NT2/D1 (cell line): ENCODE results near the gene OGFR.

Source experiments
- SUZ12 ChIP-seq: IDR thresholded peaks from 2 replicates; pipeline ENCODE4 v1.6.1; 2011; ENCODE audit not compliant: insufficient read length, insufficient read depth; ENCODE audit errors: extremely low read depth
- YY1 ChIP-seq: IDR thresholded peaks from 2 replicates; pipeline ENCODE4 v1.6.1; 2011; ENCODE audit not compliant: insufficient read length, insufficient read depth
- ZNF274 ChIP-seq: IDR thresholded peaks from 2 replicates; pipeline ENCODE4 v1.6.1; 2011; ENCODE audit warnings: mild to moderate bottlenecking, low read depth, low read length

DNA sequence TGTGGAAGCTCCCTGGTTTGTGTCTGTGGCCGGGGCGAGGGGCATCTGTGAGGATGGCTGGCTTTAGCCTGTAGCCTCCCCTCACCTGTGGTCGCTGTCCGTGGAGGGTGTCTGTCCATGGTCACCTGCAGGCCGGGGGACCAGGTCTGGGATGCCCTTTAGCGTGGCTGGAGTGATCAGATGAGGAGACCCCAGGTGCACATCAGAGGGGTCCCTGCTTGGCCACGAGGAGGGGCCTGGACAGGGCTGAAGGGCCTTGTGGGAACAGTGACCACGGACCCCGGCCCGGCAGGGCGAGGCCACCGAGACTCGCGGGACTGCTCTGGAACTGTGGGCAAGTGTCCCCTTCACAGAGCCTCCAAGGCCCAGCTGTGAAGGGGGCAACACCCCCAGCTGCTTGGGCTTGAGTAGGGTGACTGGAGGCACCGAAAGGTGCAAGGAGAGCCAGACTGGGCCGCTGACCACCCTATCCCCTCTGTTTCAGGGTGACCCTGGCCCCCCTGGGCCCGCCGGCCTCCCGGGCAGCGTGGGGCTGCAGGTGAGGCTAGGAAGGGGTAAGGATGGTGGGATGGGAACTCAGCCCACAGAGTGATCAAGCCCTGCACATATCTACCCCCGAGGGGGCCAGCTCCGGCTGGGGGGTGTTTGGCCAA lies 20.8 kb downstream of the OGFR start:
- no peak for TF ChIP-seq YY1
- TF ChIP-seq ZNF274, result no peak
- no peak for TF ChIP-seq SUZ12
